Mucosa of stomach (tissue), 1 donor: ENCODE measurements around the gene TAF11L5.
"Not testable (repeated sequence)": the region's sequence is repeated elsewhere in the genome, so short reads cannot be mapped to it uniquely, and the experiment has no call there.

Experiments used
- H3K27me3 ChIP-seq: one replicate; pipeline ENCODE4 v1.7.0; 2013; ENCODE audit warnings: mild to moderate bottlenecking, low read length; ENCODE audit not compliant: control insufficient read depth, insufficient read depth
- H3K36me3 ChIP-seq: one replicate; pipeline ENCODE4 v1.7.0; 2013; ENCODE audit warnings: low read length; ENCODE audit not compliant: control insufficient read depth, insufficient read depth
- H3K4me1 ChIP-seq: one replicate; pipeline ENCODE4 v1.7.0; 2013; ENCODE audit warnings: mild to moderate bottlenecking, low read length; ENCODE audit not compliant: control insufficient read depth, insufficient read depth
- H3K4me3 ChIP-seq: one replicate; pipeline ENCODE4 v1.7.0; 2013; ENCODE audit warnings: low read length
- H3K9ac ChIP-seq: one replicate; pipeline ENCODE4 v1.7.0; 2013; ENCODE audit warnings: mild to moderate bottlenecking, low read length, moderate library complexity
- H3K9me3 ChIP-seq: one replicate; pipeline ENCODE4 v1.7.0; 2013; ENCODE audit warnings: mild to moderate bottlenecking, low read length, moderate library complexity; ENCODE audit not compliant: control insufficient read depth
- donor health status: Pancreatic carcinoma.

Gene TAF11L5

DNA sequence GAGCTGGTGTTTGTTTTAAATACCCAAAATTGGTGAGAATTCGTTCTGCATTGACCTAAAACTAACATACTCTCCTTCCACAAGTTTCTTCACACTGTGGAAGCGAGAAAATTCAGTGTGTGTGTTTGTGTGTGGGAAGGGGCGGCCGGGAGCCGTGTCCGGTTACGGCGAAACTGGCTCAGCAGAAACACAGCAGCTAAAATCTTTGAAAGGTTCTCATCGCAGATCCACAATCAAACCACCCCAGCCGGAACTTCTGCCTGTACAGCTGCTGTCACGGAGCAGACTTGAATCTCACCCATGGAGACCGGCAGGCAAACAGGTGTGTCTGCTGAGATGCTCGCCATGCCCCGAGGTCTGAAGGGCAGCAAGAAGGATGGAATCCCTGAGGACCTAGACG lies at the start of gene TAF11L5:
Gene TAF11L5, plus strand, starts transcription at position 301 of the 400 bp plus-strand sequence.
- not testable (repeated sequence) for H3K9ac ChIP-seq, H3K9me3 ChIP-seq, H3K4me1 ChIP-seq, H3K36me3 ChIP-seq, H3K27me3 ChIP-seq, H3K4me3 ChIP-seq

DNA sequence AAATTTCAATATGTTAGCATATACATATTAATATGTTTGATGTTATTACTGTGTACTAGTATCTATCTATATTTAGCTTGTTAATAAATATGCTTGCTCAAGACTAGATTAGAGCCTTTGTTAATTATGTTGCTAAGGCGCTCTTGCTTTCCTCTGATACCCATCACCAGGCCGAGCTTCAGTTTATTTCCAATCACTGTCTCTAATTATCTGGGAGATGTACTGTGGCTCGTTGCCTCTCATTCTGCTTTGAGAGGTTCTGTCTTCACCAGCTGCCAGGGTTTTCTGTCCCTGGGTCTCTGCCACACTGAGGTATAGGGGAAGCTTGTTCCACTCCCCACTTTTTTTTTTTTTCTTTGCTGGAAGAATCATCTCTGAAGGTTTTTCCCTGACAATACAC lies 48.0 kb upstream of the TAF11L5 start:
- Histone ChIP-seq H3K36me3 (no peaks in the 10 kb centered on the region), H3K4me3 (no peak overlapping the region), H3K4me1 (no peaks in the 10 kb centered on the region), H3K9ac (no peak overlapping the region), H3K27me3 (no peaks in the 10 kb centered on the region), H3K9me3 (no peaks in the 10 kb centered on the region)

DNA sequence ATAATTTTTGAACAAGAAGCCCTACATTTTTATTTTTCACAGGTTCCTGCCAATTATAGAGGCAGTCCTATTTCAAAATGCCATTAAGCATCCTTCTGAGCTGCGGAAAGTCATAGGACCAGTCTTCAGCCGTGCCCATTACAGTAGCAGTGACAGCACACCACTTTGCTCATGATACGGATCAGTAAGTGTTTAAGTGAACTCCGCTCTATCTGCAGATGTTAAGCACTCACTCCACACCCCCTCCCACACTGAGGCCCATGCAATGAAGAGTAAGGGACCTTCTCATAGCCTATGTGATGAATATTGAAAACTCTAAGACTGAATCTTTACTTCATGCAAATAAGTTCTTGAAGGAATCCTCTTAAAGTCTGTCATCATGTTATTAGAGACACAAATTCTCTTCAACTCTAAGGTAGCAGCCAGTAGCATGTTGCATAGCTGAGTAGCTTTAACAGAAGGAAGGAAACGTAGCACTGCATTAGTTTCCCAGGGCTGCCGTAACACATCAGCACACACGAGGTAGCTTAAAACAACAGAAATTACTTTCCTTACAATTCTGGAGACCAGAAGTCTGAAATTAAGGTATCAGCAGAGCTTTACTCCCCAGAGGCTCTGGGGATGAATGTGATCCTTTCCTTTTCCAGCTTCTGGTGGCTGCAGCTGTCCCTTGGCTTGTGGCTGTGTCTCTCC lies 47.3 kb upstream of the TAF11L5 start:
- Histone ChIP-seq H3K9ac (no peak overlapping the region), H3K4me1 (no peaks in the 10 kb centered on the region), H3K36me3 (no peaks in the 10 kb centered on the region), H3K9me3 (no peaks in the 10 kb centered on the region), H3K27me3 (no peaks in the 10 kb centered on the region), H3K4me3 (no peak overlapping the region)

DNA sequence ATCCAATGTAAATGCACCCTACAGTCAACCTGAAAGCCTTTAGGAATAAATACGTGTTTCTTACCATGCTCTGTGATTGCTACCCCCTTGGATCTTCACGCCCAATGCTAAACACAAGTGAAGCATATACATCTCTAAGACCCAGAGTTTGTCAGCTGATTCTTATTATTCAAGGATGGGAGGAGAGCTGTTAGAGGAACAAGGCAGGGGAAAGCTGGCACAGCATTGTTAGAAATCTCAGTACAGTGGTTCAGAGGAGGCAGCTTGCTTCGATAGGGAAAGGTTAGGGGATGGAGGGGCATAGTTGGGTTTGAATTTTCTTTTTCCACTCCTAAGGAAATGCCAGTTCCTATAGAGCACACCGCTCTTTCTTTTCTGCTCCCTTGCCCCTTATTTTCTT lies 43.7 kb upstream of the TAF11L5 start:
- H3K9me3 ChIP-seq: no peaks in the 10 kb centered on the region
- H3K27me3 ChIP-seq: no peaks in the 10 kb centered on the region
- no peaks in the 10 kb centered on the region for H3K36me3 ChIP-seq
- H3K4me3 ChIP-seq: no peak overlapping the region
- H3K9ac ChIP-seq: no peak overlapping the region
- H3K4me1 ChIP-seq: no peaks in the 10 kb centered on the region

DNA sequence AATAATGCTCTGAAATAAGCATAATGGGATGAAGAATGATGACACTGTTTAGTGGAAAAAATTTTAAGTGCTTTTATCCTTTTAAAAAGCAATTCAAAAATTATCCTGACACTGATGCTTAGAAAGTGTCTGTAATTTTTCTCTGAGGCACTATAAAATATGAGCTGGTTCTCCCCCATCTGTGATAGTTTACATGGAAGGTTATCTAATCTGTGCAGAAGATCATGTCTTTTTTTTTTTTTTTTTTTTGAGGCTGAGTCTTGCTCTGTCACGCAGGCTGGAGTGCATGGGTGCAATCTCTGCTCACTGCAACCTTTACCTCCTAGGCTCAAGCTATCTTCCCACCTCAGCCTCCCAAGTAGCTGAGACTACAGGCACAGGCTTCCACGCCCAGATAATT lies 42.2 kb upstream of the TAF11L5 start:
- H3K36me3 ChIP-seq: no peaks in the 10 kb centered on the region
- no peaks in the 10 kb centered on the region for H3K9me3 ChIP-seq
- no peak overlapping the region for H3K9ac ChIP-seq
- H3K4me3 ChIP-seq: no peak overlapping the region
- H3K27me3 ChIP-seq: no peaks in the 10 kb centered on the region
- H3K4me1 ChIP-seq: no peaks in the 10 kb centered on the region

DNA sequence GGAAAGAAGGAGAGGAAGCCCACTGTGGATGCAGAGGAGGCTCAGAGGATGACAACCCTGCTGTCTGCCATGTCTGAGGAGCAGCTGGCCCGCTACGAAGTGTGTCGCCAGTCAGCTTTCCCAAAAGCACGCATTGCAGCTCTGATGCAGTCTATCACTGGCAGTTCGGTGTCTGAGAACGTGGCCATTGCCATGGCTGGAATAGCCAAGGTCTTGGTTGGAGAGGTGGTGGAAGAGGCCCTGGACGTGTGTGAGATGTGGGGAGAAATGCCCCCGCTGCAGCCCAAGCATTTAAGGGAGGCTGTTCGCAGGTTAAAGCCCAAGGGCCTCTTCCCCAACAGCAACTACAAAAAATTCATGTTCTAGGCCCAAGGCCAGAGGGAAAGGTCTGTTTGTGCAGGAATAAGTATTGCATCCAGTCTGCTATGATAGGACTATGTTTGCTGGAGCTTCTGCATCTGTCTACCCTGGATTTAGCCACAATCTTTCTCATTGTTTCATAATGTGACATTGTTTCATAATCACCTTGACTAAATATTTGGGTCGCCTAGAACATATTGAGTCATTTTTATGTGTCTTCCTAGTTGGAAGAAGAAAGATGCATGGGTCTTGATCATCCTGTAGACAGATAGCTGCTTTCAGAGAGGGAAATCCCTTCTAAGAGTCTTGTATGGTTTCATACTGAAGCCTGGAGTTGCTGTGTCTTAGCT lies 38.4 kb upstream of the TAF11L5 start:
- H3K9ac ChIP-seq, H3K27me3 ChIP-seq, H3K4me1 ChIP-seq, H3K36me3 ChIP-seq, H3K9me3 ChIP-seq, H3K4me3 ChIP-seq: not testable (repeated sequence)

DNA sequence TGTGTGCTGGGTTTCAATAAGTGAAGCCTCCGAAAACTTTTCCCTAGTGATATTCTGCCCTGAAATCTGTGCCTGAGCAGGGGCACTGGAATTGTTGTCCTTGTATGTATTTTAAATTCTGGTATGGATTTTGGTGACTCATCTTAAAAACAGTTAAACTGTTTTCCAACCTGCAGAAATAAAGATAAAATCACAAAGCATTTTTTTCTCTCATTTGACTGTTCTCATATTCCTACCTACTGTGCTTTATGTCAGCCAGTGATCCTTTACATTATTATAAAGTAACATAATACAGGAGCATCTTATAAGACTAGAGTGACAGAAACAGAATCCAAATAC lies 37.9 kb upstream of the TAF11L5 start:
- Histone ChIP-seq H3K4me1 (no peaks in the 10 kb centered on the region), H3K9me3 (no peaks in the 10 kb centered on the region), H3K4me3 (no peak overlapping the region), H3K36me3 (no peaks in the 10 kb centered on the region), H3K9ac (no peak overlapping the region), H3K27me3 (no peaks in the 10 kb centered on the region)

DNA sequence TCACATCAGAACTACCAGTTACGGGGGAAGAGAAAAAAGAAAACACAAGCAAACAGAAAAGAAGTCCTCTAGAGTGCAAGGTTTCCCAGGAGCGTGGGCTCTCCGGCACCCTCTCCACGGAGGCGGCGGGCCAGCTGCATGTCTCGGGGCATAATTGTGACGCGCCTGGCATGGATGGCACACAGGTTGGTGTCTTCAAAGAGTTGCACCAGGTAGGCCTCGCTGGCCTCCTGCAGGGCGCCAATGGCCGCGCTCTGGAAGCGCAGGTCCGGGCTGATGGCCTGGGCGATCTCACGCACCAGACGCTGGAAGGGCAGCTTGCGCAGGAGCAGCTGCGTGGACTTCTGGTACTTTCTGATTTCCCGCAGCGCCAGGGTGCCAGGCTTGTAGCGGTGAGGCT lies 33.8 kb upstream of the TAF11L5 start:
- not testable (repeated sequence) for H3K27me3 ChIP-seq, H3K4me3 ChIP-seq, H3K9me3 ChIP-seq, H3K9ac ChIP-seq, H3K36me3 ChIP-seq, H3K4me1 ChIP-seq

DNA sequence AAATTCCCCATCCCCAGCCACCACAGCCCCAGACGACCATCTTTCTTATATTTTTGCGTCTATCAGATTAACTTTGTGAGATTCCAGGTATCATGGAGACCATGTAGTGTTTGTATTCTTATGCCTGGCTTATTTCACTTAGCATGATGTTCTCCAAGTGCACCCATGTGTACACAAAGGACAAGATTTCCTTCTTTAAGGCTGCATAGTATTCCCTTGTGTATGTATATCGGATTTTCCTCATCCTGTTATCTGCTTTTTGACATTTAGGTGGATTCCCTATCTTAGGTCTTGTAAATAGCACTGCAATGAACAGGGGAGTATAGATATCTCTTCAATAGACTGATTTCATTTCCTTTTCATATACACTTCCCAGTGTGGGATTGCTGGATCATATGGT lies 32.3 kb upstream of the TAF11L5 start:
- H3K4me3 ChIP-seq: no peak overlapping the region
- no peaks in the 10 kb centered on the region for H3K36me3 ChIP-seq
- no peak overlapping the region for H3K9ac ChIP-seq
- no peaks in the 10 kb centered on the region for H3K27me3 ChIP-seq
- H3K9me3 ChIP-seq: no peaks in the 10 kb centered on the region
- H3K4me1 ChIP-seq: no peaks in the 10 kb centered on the region

DNA sequence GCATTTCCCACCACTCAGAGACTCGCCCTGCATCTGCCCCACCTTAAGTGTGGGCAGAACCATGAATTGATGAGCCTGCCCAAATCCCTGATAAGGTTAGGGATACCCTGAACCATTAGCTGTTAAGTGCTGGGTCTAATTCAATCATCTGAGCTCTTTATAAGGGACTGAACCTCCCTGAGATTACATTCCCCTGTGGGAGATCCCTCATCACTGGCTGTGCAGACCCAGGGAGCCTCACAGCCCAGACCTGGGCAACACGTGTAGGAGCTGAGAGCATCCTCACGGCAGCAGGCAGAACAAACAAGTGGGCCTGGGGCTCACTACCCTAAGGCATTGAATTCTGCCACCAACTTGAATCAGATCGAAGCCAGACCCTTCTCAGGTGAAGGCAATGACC lies 27.6 kb upstream of the TAF11L5 start:
- no peaks in the 10 kb centered on the region for H3K4me1 ChIP-seq
- H3K9ac ChIP-seq: no peak overlapping the region
- H3K36me3 ChIP-seq: no peaks in the 10 kb centered on the region
- H3K4me3 ChIP-seq: no peak overlapping the region
- no peaks in the 10 kb centered on the region for H3K27me3 ChIP-seq
- H3K9me3 ChIP-seq: no peaks in the 10 kb centered on the region

DNA sequence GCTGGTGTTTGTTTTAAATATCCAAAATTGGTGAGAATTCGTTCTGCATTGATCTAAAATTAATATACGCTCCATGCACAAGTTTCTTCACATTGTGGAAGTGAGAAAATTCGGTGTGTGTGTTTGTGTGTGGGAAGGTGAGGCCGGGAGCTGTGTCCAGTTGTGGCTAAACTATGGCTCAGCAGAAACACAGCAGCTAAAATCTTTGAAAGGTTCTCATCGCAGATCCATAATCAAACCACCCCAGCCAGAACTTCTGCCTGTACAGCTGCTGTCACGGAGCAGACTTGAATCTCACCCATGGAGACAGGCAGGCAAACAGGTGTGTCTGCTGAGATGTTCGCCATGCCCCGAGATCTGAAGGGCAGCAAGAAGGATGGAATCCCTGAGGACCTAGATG lies 27.1 kb upstream of the TAF11L5 start, which contains the start of gene TAF11L2:
Gene TAF11L2, plus strand, starts transcription at position 301 of the 400 bp plus-strand sequence.
- not testable (repeated sequence) for H3K4me3 ChIP-seq, H3K27me3 ChIP-seq, H3K36me3 ChIP-seq, H3K4me1 ChIP-seq, H3K9ac ChIP-seq, H3K9me3 ChIP-seq

DNA sequence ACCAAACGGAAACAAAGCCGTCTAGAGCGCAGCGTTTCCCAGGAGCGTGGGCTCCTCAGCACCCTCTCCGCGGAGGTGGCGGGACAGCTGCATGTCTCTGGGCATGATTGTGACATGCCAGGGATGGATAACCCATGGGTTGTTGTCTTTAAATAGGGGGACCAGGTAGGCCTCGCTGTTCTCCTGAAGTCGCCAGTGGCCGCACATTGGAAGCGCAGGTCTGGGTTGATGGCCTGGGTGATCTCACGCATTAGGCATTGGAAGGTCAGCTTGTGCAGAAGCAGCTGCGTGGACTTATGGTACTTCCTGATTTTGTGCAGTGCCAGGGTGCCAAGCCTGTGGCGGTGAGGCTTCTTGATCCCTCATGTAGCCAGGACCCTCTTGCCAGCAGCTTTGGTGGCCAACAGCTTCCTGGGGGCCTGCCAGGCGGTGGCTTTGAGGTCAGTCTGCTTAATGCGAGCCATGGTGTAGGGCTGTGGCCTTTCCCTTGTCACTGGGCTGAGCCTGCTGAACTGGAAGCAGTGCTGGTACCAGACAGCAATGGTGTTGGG lies 13.2 kb upstream of the TAF11L5 start:
- Histone ChIP-seq H3K36me3 (no peaks in the 10 kb centered on the region), H3K4me3 (no peak overlapping the region), H3K4me1 (no peaks in the 10 kb centered on the region), H3K9ac (no peak overlapping the region), H3K9me3 (no peaks in the 10 kb centered on the region), H3K27me3 (no peaks in the 10 kb centered on the region)
